ENCODE measurements around the gene RAP1GAP2.

DNA sequence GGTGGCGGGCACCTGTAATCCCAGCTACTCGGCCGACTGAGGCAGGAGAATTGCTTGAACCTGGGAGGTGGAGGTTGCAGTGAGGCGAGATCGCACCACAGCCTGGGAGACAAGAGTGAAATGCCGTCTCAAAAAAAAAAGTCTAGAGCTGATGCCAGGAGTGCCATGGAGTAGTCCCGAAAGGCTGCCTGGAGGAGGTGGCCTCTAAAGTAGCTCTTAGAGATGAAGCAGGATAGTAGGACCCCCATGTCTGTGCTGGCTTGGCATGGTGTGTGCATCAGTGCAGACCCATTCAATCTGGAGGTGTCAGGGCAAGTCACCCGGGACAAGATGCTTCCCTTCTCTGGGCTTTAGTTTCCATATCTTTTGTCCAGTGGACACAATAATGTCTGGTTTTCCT lies 6.3 kb downstream of the RAP1GAP2 start:
- TF ChIP-seq, protein P1, sequence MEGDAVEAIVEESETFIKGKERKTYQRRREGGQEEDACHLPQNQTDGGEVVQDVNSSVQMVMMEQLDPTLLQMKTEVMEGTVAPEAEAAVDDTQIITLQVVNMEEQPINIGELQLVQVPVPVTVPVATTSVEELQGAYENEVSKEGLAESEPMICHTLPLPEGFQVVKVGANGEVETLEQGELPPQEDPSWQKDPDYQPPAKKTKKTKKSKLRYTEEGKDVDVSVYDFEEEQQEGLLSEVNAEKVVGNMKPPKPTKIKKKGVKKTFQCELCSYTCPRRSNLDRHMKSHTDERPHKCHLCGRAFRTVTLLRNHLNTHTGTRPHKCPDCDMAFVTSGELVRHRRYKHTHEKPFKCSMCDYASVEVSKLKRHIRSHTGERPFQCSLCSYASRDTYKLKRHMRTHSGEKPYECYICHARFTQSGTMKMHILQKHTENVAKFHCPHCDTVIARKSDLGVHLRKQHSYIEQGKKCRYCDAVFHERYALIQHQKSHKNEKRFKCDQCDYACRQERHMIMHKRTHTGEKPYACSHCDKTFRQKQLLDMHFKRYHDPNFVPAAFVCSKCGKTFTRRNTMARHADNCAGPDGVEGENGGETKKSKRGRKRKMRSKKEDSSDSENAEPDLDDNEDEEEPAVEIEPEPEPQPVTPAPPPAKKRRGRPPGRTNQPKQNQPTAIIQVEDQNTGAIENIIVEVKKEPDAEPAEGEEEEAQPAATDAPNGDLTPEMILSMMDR (conservative IDR thresholded peaks at IDR 0.05 in 1 of 2, IDR thresholded peaks at IDR 0.05 in 1 of 2; ENCODE audit: extremely low read depth in 1 of 2, insufficient read depth in 1 of 2, low read depth in 1 of 2, low read length in 2 of 2) = no peak
- no peak for TF ChIP-seq EZH2 (IDR thresholded peaks at IDR 0.05; ENCODE audit: borderline replicate concordance, low read length)

All from mammary epithelial cell (primary cell).